HG03520 (cell line): ENCODE measurements around the gene MPZL1.
"Not testable (repeated sequence)": the region's sequence is repeated elsewhere in the genome, so short reads cannot be mapped to it uniquely, and the experiment has no call there.

Source experiments
- ATAC-seq: cut with Tn5 transposase; IDR thresholded peaks from one replicate; pipeline ENCODE4 v1.9.1; 2021; ENCODE audit warnings: mild to moderate bottlenecking, moderate library complexity; ENCODE audit not compliant: unreplicated experiment

The MPZL1 gene

DNA sequence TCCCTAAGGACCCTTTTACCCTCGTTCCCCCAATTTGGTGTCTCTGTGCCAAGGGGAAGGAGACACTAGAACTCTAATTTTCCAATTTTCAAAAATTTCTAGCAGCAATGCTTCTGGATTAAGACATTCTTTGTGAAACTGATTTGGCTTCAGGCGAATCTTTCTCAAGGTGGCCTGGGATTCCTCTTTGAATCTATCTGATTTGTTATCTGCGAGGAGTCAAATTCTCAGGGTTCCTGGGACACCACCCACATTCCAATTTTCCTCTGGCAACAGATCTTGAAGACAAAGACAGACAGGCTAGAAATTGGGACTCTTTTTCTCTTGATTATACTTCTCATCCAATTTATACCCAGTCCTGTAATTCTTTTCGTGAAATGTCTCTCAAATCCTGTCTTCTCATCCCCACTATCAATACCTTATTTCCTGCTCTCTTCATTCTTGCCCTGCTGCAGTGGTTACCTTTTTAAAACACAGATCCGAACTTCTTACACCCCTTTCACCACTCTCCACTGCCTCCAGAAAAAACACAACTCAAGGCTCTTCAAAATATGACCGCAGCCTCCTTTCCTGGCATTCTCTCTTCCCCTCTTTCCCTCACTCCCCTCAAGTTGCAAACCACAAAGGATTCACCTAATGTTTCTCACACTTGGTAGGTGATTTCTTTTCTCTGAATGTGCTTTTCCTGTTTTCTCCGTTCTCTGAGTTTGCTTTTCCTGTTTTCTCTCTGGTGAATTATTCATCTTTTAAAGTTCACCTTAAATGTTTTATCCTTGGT lies 2.7 kb upstream of the MPZL1 start:
- no peak for ATAC-seq

DNA sequence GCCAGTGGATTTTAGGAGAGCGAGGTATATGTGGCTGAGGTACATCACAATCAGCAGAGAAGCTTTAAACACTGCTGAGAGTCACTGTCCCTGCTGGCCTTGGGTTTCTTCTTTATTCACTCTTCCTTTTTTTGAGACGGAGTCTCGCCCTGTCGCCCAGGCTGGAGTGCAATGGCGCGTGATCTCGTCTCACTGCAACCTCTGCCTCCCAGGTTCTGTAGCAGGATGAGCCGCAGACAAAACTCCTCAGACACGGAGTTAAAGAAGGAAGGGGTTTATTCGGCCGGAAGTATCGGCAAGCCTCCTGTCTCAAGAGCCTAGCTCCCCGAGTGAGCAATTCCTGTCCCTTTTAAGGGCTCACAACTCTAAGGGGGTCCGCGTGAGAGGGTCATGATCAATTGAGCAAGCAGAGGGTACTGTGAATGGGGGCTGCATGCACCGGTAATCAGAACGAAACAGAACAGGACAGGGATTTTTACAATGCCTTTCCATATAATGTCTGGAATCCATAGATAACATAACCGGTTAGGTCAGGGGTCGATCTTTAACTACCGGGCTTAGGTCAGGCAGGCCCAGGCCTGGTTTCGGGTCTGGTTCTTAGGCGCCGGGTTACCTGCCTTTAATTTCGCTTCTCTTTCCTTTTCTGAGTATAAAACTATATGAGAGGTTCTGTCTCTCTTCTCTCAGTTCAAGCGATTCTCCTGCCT lies 1.9 kb upstream of the MPZL1 start:
- ATAC-seq = not testable (repeated sequence)

DNA sequence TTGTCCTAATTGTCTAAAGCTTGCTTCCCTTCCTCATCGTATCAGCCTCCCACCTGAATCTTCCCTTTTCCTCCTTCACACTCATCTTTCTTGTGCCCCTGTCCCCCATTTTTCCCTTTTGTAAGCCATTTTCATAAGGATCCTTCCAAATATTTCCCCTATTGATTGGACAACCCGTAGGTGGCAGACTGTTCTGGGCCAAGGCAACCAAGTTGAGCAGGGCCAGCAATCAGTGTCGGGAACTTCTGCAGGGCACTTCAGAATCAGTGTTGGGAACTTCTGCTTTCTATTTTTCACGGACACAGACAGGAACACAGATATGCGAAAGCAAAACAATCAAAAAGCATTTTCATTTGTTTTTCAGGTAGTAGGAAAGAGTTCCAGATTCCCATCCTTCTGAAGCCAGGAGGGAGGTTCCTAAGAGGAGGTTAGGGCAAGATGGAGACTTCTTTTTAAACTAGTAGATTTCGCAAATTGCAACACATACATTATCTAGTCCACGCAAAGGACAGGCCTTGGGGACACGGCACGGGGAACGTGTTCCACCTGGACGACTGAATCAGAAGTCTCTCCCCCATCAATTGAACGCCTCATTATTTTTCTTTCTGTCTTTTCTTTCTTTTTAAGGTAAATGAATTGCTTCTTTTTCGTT lies 691 bp upstream of the MPZL1 start:
- no peak for ATAC-seq

DNA sequence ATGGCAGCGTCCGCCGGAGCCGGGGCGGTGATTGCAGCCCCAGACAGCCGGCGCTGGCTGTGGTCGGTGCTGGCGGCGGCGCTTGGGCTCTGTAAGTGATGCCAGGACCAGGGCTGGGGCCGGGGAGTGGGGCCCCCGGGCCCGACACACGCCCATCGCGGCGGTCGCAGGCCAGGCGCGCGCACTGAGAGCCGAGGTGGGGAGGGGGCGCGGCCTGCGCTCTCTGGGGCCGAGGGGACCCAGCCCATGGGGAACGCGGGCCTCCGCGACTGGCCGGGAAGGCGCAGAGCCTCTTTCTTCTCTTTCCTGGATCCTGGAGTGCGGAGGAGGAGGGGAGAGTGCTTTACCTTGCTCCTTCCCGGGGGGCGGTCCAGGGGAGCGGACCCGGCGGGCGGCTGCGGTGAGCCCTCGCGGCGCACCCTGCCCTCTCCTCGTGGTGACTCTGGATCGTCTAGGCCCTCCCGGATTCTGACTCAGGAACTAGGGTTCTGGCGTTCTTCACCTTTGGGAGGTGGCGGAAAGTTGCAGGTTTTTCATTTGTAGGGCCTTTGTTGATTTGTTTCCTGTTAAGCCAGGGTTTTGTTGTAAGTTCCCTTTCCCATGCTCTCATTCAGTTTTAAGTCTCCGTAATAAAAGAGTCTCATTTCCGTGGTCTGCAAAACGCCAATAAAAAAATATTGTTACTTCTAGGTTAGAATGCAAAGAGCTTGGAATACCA lies 529 bp downstream of the MPZL1 start:
- ATAC-seq = peak; percentile 24

DNA sequence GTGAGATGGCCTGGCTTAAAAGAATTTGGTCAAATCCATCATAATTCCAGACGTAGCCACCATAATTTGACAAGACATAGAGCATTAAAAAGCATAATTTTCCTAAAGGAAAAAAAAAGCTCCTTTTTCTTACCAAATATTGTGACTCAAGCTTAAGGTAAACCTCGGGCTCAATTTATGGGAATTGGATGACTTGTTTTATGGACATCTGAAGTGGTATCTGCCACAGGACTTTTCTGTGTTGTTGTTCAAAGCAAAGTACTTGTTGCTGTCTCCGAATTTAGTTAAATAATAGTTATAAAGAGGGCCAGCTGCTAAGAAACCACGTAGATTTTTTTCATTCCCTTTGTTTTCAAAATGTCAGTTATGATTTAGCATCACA lies 1.1 kb downstream of the MPZL1 start:
- ATAC-seq = no peak

DNA sequence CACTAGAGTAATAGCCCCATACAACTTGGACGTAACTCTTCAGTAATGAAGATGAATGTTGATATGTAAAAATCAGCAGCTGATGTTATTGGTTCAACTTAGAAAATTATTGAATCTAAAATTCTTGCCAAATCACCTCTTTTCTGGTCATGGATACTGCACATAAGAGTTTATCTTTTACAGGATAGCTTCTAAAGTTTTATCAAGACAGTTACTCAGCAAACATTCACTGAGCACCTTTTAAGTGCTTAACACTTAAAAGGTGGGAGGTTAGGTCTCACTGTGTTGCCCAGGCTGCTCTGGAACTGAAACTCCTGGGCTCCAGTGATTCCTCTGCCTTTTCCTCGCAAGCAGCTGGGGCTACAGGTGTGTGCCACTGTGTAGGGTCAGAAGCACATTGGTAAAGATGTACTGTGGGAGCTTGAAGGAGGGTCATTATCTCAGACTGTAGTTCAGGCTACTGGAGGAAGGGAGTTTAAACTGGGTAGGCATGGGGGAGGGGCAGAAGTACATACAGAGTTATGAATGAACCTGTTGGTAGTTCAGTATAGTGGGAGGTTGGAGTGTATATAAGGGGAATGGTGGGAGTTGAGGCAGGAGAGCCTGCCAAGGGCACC lies 2.0 kb downstream of the MPZL1 start:
- no peak for ATAC-seq

DNA sequence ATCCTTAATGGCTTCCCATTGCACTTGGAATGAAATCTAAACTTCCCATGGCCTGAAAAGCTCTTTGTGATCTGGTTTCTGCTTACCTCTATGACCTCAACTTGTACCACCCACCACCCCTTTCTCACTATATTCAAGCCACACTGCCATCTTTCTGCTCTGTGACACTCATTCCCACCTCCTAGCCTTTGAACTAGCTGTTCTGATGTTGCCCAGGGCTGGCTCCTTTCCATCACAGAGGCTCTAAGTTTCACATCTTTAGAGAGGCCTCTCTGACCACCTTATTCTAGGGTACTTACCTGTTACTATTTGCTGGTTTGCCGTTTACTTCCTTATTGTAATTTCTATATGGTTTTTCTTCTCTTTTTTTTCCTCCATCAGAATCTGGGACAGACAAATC lies 4.2 kb downstream of the MPZL1 start:
- ATAC-seq = no peak

DNA sequence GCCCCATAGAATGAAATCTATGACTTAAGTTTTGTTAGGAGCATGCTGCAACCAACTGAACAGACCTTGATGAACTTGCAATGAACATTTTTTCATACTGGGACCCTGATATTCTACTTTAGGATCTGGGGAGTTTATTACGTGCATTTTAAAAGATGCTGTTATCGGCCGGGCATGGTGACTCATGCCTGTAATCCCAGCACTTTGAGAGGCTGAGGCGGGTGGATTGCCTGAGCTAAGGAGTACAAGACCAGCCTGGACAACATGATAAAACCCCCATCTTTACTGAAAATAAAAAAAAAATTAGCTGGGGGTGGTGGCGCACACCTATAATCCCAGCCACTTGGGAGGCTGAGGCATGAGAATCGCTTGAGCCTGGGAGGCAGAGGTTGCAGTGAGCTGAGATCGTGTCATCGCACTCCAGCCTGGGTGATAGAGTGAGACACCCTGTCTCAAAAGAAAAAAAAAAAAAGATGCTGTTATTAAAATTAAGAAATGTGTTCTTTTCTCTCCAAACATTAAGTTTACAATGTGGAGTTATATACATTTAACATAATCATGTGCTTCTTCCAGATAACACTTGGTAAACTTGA lies 7.1 kb downstream of the MPZL1 start:
- ATAC-seq = no peak

DNA sequence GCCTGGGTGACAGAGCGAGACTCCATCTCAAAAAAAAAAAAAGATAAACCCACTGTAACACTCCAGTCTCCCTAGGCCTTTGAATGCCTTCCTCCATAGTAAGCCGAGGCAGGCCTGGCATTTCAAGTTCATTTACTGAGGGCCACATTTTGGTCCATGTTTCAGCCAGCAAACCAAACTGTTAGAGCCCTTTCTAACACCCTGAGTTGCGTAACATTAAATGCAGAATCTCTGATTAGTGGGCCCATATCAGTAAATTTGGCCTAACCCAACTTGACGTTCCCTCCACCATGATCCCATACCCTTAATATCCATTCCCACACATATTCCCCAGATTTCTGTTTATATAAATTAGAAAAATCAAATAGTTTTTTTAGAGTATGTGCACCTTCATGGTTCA lies 12.4 kb downstream of the MPZL1 start:
- no peak for ATAC-seq

DNA sequence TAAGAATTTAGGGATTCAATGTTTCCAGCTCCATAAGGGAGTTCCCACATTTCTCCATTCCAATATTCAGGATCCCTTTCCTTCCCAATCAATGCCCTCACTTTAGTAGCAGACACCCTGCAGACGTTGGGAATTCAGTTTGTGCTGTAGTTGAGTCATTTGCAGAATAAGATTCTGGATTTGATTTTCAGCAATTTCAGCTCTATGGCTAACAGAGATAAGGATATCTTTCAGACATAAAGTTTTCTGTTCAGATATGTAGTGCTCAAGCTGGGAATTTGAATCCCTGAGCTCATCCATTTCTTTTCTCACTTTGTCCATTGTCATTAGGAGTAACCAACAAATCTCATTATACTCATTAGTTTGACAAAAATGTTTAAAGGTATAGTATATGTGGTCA lies 13.1 kb downstream of the MPZL1 start:
- ATAC-seq = no peak

DNA sequence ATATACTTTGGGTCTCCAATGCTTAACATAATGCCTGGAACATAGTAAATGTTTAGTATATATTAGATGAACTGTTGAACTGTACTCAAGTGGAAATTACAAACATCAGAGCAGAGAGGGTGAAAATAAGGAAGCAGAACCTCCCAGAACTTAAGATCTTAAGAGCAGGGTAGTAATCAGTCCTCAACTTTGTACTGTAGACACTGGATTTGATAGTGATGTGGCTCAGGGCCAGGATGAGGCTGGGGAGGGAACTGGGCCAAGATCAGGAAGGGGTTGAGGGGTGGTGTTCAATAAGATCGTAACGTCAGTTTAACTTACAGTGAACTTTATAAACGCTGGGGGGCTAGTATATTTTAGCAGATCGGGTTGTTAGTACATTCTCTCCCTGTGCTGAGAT lies 15.4 kb downstream of the MPZL1 start:
- no peak for ATAC-seq

DNA sequence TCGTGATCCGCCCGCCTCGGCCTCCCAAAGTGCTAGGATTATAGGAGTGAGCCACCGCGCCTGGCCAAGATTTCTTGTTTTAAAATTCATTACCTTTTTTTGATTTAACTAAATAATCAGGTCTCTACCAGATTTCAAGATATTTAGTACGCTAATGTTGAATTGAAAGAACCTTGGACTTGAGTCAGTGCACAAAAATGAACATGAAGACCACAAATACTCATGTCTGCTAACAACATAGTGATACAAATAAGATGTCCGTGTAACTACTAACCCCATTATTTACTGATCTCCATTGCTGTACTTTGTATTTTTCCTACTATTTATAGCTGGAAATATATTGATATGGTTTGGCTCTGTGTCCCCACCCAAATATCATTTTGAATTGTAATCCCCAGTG lies 16.4 kb downstream of the MPZL1 start:
- no peak for ATAC-seq

DNA sequence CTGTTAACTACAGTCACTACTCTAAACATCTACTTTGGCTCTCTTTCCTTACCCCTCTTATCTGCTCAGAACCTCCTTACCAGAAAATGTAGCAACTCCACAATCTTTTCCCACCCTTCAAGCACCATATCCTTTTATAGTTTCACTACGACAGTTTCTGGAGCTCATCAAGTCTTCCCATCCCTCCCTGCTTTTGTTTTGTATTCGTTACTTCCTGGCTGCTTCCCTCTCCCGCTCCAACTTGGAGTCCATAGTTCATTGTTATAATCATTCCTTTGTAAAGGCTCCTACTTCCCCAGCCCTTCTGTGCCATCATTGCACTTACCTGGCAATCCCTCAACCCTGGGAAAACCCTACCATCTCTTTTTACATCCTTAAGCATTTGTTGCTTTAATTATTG lies 18.0 kb downstream of the MPZL1 start:
- ATAC-seq = no peak

DNA sequence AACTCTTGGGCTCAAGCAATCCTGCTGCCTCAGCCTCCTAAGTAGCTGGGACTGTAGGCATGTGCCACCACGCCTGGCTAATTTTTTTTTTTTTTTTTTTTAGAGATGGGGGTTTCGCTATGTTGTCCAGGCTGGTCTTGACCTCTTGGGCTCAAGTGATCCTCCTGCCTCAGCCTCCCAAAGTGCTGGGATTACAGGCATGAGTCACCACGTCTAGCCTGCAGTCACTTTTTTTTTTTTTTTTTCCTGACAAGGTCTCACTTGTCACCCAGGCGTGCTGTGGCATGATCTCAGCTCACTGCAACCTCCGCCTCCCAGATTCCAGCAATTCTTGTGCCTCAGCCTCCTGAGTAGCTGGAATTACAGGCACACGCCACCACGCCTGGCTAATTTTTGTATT lies 19.3 kb downstream of the MPZL1 start:
- ATAC-seq = not testable (repeated sequence)

DNA sequence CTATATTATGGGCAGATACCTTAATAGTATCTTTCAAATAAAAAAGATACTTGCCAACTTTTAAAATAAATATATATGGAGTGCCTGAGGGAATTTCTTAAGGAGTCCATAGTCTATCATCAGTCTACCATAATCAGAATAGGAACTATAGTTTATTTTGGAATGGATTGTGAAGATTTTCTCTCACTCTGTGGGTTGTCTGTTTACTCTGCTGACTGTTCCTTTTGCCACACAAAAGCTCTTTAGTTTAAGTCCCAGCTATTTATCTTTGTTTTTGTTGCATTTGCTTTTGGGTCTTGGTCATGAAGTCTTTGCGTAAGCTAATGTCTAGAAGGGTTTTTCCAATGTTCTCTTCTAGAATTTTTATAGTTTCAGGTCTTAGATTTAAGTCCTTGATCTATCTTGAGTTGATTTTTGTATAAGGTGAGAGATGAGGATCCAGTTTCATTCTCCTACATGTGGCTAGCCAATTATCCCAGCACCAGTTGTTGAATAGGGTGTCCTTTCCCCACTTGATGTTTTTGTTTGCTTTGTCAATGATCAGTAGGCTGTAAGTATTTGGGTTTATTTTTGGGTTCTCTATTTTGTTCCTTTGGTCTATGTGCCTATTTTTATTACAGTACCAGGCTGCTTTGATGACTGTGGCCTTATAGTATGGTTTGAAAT lies 20.7 kb downstream of the MPZL1 start:
- not testable (repeated sequence) for ATAC-seq

DNA sequence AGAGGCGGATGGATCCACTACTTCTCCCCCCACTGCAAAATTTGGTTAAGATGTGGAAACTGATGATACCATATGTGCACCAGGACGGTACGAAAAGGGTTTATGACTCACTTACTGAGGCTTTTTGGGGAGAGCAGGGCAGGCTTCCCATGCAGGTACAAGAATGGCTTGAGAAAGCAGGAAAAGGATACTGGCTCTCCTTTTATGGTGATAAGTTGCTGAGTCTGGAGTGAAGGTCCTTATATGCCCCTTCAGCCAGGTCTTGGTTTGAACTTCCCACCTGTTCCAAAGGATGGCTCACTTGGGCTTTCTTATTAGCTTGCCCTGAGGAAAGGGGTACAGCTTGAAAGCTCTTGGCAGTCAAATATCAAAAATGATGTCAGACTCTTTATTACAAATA lies 23.1 kb downstream of the MPZL1 start:
- ATAC-seq = no peak

DNA sequence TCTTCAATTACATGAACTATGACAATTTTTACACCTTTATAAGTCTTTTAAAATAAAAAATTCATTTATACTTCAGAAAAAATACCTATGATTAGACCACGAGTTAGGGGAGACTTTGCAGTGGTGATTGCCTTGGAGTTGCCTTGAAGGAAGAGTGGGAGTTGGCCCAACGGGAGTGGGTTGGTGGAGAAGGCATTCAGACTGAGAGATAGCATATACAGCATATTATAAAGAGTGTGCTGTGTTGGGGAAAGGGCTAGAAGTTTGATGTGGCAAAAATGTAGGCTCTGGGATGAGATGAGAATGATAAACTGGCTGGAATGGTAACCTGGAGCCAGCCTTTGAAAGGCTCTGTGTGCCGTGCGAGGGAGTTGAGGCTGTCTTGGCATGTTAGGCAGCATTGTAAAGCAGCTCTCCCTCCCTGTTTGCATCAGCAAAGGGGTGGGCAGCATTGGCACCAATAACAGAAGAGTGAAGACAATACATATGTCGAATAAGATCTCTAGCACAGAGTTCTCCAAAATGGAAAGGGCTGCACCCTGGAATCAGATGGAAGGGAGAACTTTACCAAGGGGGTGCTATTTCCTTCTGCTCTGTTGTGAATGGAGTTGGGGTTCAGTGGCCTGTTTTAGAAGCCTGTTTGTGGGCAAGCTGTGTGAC lies 24.4 kb downstream of the MPZL1 start:
- ATAC-seq = no peak

DNA sequence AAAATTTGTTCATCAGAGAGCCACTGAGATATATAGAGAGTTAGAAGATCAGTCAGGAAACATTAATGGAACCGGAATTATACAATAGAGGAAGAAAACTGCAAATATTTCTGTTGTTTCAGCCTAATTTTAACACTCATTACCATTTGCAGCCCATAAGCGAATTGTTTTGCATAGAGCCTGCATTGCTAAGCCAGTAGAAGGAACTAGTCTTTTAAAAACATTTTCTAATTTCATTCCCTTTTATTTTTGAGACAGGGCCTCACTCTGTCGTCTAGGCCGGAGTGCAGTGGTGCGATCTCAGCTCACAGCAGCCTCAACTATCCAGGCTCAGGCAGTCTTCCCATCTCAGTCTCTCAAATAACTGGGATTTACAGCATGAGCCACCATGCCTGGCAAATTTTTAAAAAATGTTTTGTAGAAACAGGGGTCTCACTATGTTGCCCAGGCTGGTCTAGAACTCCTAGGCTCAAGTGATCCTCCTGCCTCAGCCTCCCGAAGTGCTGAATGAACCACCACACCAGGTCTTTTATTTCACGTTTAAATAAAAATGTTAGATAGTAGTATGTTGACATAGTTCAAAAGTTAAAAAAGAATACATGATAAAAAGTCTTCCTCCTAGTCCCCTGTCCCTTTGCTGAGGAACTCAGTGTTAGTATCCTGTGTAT lies 25.3 kb downstream of the MPZL1 start:
- ATAC-seq = no peak

DNA sequence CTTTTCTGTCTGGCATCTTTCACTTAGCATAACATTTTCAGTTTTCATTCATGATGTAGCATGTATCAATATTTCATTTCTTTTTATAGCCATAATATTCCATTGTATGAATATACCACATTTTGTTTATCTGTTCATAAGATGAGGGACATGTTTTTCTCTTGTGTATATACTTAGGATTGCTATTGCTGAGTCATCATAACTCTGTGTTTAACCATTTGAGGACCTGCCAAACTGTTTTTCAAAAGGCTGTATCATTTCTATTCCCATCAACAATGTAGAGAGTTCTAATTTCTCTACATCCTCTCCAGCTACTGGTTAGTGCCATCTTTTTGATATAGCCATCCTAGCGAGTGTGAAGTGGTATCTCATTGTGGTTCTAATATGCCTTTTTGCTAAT lies 26.2 kb downstream of the MPZL1 start:
- no peak for ATAC-seq
